Ishikawa (cell line): ENCODE results near the gene PGM1.
A peak's percentile ranks its signal among the peaks of the same experiment; 100 is the strongest.

ENCODE experiments used
- CEBPB ChIP-seq: IDR thresholded peaks from 2 replicates; pipeline ENCODE4 v1.6.1; 2012
- CREB1 ChIP-seq: IDR thresholded peaks from 2 replicates; pipeline ENCODE4 v1.6.1; 2012; ENCODE audit warnings: low read depth
- EGR1 ChIP-seq: IDR thresholded peaks from 2 replicates; pipeline ENCODE4 v1.6.1; 2012
- EP300 ChIP-seq: IDR thresholded peaks from 2 replicates; pipeline ENCODE4 v1.6.1; 2012; ENCODE audit warnings: borderline replicate concordance
- FOXM1 ChIP-seq: IDR thresholded peaks from 2 replicates; pipeline ENCODE4 v1.6.1; 2012; ENCODE audit warnings: low read depth, borderline replicate concordance
- NFIC ChIP-seq: IDR thresholded peaks from 2 replicates; pipeline ENCODE4 v1.6.1; 2012
- RAD21 ChIP-seq: IDR thresholded peaks from 2 replicates; pipeline ENCODE4 v1.6.1; 2012; ENCODE audit warnings: low read depth
- TAF1 ChIP-seq: IDR thresholded peaks from 2 replicates; pipeline ENCODE4 v1.6.1; 2012; ENCODE audit warnings: low read depth, mild to moderate bottlenecking
- TCF12 ChIP-seq: IDR thresholded peaks from 2 replicates; pipeline ENCODE4 v1.6.1; 2012; ENCODE audit warnings: low read depth
- TEAD4 ChIP-seq: IDR thresholded peaks from 2 replicates; pipeline ENCODE4 v1.6.1; 2012
- YY1 ChIP-seq: IDR thresholded peaks from 2 replicates; pipeline ENCODE4 v1.6.1; 2012; ENCODE audit warnings: low read depth
- ZBTB7A ChIP-seq: IDR thresholded peaks from 2 replicates; pipeline ENCODE4 v1.6.1; 2012; ENCODE audit warnings: low read depth
- TF ChIP-seq, protein P1 (sequence below): IDR thresholded peaks from 2 replicates; pipeline ENCODE4 v1.6.1; 2012
- TF ChIP-seq, protein P2 (sequence below): IDR thresholded peaks from 2 replicates; pipeline ENCODE4 v1.6.1; 2012; ENCODE audit warnings: low read depth, mild to moderate bottlenecking
- TF ChIP-seq, protein P3 (sequence below): IDR thresholded peaks from 2 replicates; pipeline ENCODE4 v1.6.1; 2012

Gene PGM1

DNA sequence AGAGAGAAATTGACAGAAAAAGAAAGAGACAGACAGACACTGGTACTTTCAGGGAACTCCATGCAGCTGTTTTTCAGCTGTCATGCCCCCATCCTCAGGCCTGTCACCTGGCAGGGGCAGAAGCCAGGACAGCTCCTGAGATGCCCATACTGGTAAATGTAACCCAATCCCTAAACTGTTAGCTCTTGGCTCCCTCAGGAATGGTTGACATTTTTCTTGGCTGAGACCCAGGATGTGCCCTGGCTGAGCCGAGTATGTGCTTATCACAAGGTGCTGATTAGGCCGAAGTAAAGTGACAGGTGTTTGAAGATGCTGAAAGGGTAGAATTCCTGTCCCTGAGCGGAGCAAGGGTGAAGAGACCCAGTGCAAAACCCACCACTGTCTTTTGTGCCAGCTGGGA, 50.7 kb downstream of the PGM1 start:
- TF ChIP-seq TEAD4 (0 out of 2 replicates have a peak, but pooled peaks have one; percentile 30), TAF1 (no peak), NFIC (peak; percentile 86)
- TF ChIP-seq, protein P1, sequence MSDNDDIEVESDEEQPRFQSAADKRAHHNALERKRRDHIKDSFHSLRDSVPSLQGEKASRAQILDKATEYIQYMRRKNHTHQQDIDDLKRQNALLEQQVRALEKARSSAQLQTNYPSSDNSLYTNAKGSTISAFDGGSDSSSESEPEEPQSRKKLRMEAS: no peak; the same call in 1 of the 2 replicates

DNA sequence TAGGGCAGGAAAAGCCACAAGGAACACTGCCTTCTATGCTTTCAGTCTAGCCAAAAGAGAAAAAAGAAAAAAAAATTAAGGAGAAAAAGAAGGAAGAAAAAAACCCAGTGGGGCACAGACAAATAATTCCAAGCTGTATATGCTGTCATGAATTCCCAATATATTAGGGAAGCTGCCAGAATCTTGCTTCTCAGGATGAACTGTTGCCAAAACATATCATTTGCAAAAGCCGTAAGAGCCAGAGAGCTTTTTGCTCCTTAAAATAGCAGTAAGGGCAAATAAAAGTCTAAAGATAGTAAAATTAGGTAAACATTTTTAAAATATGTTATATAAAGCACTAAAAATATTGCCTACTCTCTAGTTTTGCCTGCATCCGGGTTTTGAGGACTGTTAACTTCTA, 52.1 kb downstream of the PGM1 start:
- TF ChIP-seq RAD21 (no peak), TEAD4 (no peak), EGR1 (no peak), YY1 (no peak)
- TF ChIP-seq, protein P2, sequence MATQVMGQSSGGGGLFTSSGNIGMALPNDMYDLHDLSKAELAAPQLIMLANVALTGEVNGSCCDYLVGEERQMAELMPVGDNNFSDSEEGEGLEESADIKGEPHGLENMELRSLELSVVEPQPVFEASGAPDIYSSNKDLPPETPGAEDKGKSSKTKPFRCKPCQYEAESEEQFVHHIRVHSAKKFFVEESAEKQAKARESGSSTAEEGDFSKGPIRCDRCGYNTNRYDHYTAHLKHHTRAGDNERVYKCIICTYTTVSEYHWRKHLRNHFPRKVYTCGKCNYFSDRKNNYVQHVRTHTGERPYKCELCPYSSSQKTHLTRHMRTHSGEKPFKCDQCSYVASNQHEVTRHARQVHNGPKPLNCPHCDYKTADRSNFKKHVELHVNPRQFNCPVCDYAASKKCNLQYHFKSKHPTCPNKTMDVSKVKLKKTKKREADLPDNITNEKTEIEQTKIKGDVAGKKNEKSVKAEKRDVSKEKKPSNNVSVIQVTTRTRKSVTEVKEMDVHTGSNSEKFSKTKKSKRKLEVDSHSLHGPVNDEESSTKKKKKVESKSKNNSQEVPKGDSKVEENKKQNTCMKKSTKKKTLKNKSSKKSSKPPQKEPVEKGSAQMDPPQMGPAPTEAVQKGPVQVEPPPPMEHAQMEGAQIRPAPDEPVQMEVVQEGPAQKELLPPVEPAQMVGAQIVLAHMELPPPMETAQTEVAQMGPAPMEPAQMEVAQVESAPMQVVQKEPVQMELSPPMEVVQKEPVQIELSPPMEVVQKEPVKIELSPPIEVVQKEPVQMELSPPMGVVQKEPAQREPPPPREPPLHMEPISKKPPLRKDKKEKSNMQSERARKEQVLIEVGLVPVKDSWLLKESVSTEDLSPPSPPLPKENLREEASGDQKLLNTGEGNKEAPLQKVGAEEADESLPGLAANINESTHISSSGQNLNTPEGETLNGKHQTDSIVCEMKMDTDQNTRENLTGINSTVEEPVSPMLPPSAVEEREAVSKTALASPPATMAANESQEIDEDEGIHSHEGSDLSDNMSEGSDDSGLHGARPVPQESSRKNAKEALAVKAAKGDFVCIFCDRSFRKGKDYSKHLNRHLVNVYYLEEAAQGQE: no peak
- TF ChIP-seq, protein P3, sequence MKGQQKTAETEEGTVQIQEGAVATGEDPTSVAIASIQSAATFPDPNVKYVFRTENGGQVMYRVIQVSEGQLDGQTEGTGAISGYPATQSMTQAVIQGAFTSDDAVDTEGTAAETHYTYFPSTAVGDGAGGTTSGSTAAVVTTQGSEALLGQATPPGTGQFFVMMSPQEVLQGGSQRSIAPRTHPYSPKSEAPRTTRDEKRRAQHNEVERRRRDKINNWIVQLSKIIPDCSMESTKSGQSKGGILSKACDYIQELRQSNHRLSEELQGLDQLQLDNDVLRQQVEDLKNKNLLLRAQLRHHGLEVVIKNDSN: no peak

DNA sequence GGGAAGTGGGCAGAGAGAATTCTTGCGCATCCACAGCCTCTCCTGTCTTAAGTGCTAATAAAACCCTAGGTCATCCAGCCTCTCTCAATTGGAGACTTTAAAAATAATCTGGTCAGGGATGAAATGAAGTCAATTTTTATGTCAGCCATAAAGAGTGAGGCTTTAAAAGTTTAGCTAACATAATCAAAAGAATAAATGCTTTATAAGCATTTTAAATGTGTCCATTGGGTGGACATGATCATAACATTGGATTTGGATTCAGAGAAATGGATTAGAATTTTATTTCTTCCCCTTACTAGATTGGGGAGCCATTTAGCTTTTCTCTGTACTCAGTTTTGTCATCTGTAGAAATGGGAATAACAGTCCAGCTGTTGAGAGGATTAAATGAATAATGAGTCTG, 55.5 kb downstream of the PGM1 start:
- TF ChIP-seq ZBTB7A: no peak
- no peak for TF ChIP-seq EGR1
- no peak for TF ChIP-seq CEBPB
- TF ChIP-seq, protein P1: no peak
- TF ChIP-seq YY1: no peak
- TF ChIP-seq TCF12: no peak
- TF ChIP-seq TEAD4: no peak
- TF ChIP-seq NFIC: no peak

DNA sequence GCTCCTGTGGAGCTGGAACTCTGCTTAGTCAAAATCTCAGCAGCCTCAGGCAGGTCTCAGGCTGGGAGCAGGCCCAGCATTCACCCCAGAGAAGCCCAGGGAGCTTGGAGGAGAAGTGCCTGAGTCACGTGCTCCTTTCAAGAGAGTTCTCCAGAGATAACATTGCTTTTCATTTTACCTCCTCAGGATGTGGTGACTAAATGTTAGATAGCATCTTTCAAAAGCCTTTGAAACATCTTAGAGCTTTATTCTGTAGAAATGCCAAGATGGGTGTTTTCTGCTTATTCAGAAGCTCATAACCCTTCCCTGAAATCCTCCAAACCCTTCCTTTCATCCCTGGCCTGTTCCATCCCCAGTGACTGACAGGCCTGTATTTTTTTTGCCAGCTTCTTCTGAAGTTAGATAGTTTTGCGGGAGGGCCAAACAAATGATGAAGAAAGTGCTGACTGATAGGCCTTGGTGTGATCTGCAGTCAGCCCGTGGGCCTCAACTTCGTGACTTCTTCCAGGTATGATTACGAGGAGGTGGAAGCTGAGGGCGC, 58.0 kb downstream of the PGM1 start:
- TF ChIP-seq YY1 (no peak), ZBTB7A (no peak)

DNA sequence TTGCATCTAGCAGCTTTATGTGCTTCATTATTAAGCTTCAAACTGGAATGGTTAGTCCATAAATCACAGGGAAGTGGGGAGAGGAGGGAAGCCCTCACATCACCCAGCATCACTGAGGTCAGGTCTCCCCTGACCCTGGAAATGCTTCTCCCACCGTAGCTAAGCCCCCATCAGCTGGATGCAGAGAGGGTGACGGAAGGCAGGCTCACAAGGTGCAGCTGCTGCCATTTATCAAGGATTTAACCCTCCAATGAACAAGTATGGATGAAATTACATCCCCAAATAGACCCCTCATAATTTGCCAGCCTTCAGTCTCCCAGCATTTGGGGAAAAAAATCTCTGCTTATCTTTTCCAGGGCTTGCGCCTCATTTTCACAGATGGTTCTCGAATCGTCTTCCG, 60.8 kb downstream of the PGM1 start:
- TF ChIP-seq TCF12 (no peak), NFIC (no peak), FOXM1 (no peak), EP300 (no peak), TEAD4 (no peak), TAF1 (no peak), YY1 (no peak), EGR1 (no peak), CREB1 (no peak), ZBTB7A (no peak), RAD21 (no peak), CEBPB (no peak)
- TF ChIP-seq, protein P3: no peak
- TF ChIP-seq, protein P1: no peak
- TF ChIP-seq, protein P2: no peak

DNA sequence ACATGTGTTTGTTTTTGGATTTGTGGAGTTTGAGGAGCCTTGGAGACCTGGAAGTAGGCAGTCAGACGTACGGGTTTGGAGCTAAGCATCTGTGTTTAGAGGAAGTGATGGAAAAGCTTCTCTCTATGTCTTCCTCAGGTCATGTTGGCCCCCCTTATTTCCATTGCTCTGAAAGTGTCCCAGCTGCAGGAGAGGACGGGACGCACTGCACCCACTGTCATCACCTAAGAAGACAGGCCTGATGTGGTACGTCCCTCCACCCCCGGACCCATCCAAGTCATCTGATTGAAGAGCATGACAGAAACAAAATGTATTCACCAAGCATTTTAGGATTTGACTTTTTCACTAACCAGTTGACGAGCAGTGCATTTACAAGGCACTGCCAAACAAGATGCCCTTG, 66.2 kb downstream of the PGM1 start:
- no peak for TF ChIP-seq EP300
- TF ChIP-seq, protein P3: no peak
- no peak for TF ChIP-seq NFIC
- TF ChIP-seq CEBPB: no peak
- TF ChIP-seq EGR1: no peak
- TF ChIP-seq CREB1: no peak
- TF ChIP-seq, protein P2: no peak
- no peak for TF ChIP-seq RAD21
- no peak for TF ChIP-seq TAF1
- TF ChIP-seq TCF12: no peak
- no peak for TF ChIP-seq YY1
- TF ChIP-seq TEAD4: no peak
- TF ChIP-seq, protein P1: no peak
- TF ChIP-seq ZBTB7A: no peak
- no peak for TF ChIP-seq FOXM1
